ENCODE measurements around the gene R3HDM1. TPM values are rescaled to one million over a fixed set of nuclear protein-coding genes. Genes with fewer than 3 reads are reported as not detected.

The R3HDM1 gene
- polyA plus RNA-seq, 1 donor from 2014 or later = 30.3 TPM

GRCh38 chr2:135755573-135755972 is 224.3 kb downstream of the R3HDM1 start:
- H3K9ac ChIP-seq (ENCODE audit: low read length) = no peak overlapping the region
- TF ChIP-seq SMC3 (conservative IDR thresholded peaks at IDR 0.05; ENCODE audit: poor library complexity) (no peak), EP300 (conservative IDR thresholded peaks at IDR 0.05; ENCODE audit: poor library complexity, severe bottlenecking) (no peak), POLR2AphosphoS5 (IDR thresholded peaks at IDR 0.05) (no peak), RAD21 (conservative IDR thresholded peaks at IDR 0.05) (no peak), REST (IDR thresholded peaks at IDR 0.05; ENCODE audit: borderline replicate concordance) (no peak), MXI1 (conservative IDR thresholded peaks at IDR 0.05; ENCODE audit: poor library complexity, severe bottlenecking) (no peak), EZH2 (IDR thresholded peaks at IDR 0.05; ENCODE audit: borderline replicate concordance, insufficient read depth, low read length, poor library complexity, severe bottlenecking) (no peak), CTCF (IDR thresholded peaks at IDR 0.05; ENCODE audit: poor library complexity, severe bottlenecking) (no peak), TAF1 (IDR thresholded peaks at IDR 0.05; ENCODE audit: low read depth) (no peak)
- H3K4me3 ChIP-seq (ENCODE audit: low read length) = no peak overlapping the region
- H2AFZ ChIP-seq (ENCODE audit: low read depth, low read length) = no peak overlapping the region
- no peaks in the 10 kb centered on the region for H3K9me3 ChIP-seq (ENCODE audit: low read length)
- H3K27me3 ChIP-seq (ENCODE audit: insufficient read depth, low read depth, low read length) = no peaks in the 10 kb centered on the region
- no peaks in the 10 kb centered on the region for H3K9me2 ChIP-seq (ENCODE audit: insufficient read depth, low read length)
- H4K20me1 ChIP-seq (ENCODE audit: insufficient read depth) = no peaks in the 10 kb centered on the region
- H3K4me2 ChIP-seq (ENCODE audit: low read length) = no peak overlapping the region
- H3K36me3 ChIP-seq (ENCODE audit: insufficient read depth, low read length) = peaks cover 30% of the 10 kb centered on the region
- no peak overlapping the region for H3K27ac ChIP-seq (ENCODE audit: low read length)
- H3F3A ChIP-seq (ENCODE audit: insufficient read depth, low read length, poor library complexity, severe bottlenecking) = no peaks in the 10 kb centered on the region
- peaks cover 13% of the 10 kb centered on the region for H3K79me2 ChIP-seq (replicated peaks; ENCODE audit: insufficient read depth, low read length)

- Histone ChIP-seq H3K27ac (ENCODE audit: low read length) (no peak overlapping the region), H3K27me3 (ENCODE audit: insufficient read depth, low read depth, low read length) (no peaks in the 10 kb centered on the region), H3F3A (ENCODE audit: insufficient read depth, low read length, poor library complexity, severe bottlenecking) (no peaks in the 10 kb centered on the region), H2AFZ (ENCODE audit: low read depth, low read length) (no peak overlapping the region), H3K4me2 (ENCODE audit: low read length) (no peak overlapping the region), H3K9me2 (ENCODE audit: insufficient read depth, low read length) (no peaks in the 10 kb centered on the region), H3K9me3 (ENCODE audit: low read length) (no peaks in the 10 kb centered on the region), H3K9ac (ENCODE audit: low read length) (no peak overlapping the region), H4K20me1 (ENCODE audit: insufficient read depth) (no peaks in the 10 kb centered on the region), H3K79me2 (replicated peaks; ENCODE audit: insufficient read depth, low read length) (peaks cover 13% of the 10 kb centered on the region), H3K36me3 (ENCODE audit: insufficient read depth, low read length) (peaks cover 30% of the 10 kb centered on the region), H3K4me3 (ENCODE audit: low read length) (no peak overlapping the region)
- no peak for TF ChIP-seq CTCF (IDR thresholded peaks at IDR 0.05; ENCODE audit: poor library complexity, severe bottlenecking)
- no peak for TF ChIP-seq REST (IDR thresholded peaks at IDR 0.05; ENCODE audit: borderline replicate concordance)
- TF ChIP-seq EZH2 (IDR thresholded peaks at IDR 0.05; ENCODE audit: borderline replicate concordance, insufficient read depth, low read length, poor library complexity, severe bottlenecking) = no peak
- TF ChIP-seq SMC3 (conservative IDR thresholded peaks at IDR 0.05; ENCODE audit: poor library complexity) = no peak
- TF ChIP-seq POLR2AphosphoS5 (IDR thresholded peaks at IDR 0.05) = no peak
- TF ChIP-seq EP300 (conservative IDR thresholded peaks at IDR 0.05; ENCODE audit: poor library complexity, severe bottlenecking) = no peak
- TF ChIP-seq MXI1 (conservative IDR thresholded peaks at IDR 0.05; ENCODE audit: poor library complexity, severe bottlenecking) = no peak
- TF ChIP-seq TAF1 (IDR thresholded peaks at IDR 0.05; ENCODE audit: low read depth) = no peak
- no peak for TF ChIP-seq RAD21 (conservative IDR thresholded peaks at IDR 0.05)
Measured at GRCh38 chr2:135756692-135757091, 225.4 kb downstream of the R3HDM1 start.
